Neural cell (in vitro differentiated cells): ENCODE results near the gene DNAJC3. TPM values are rescaled to one million over a fixed set of nuclear protein-coding genes. Genes with fewer than 3 reads are reported as not detected.

Experiments
- H2AFZ ChIP-seq: fragments of 200-600, 300-800 bp; sonication (generic), shearing (Covaris generic); 2 replicates; pipeline ENCODE4 v1.6.0; 2014; ENCODE audit warnings: low read depth, mild to moderate bottlenecking, antibody characterized with exemption, low read length, moderate library complexity
- H3F3A ChIP-seq: fragments of 200-600 bp; shearing (Covaris generic); 2 replicates; pipeline ENCODE4 v1.6.1; 2016; ENCODE audit warnings: mild to moderate bottlenecking, moderate library complexity, mixed read lengths, antibody characterized with exemption, low read length; ENCODE audit not compliant: insufficient read depth, poor library complexity, severe bottlenecking
- H3K27ac ChIP-seq: fragments of 200-600, 300-800 bp; sonication (generic), shearing (Covaris generic); 2 replicates; pipeline ENCODE4 v1.5.1; 2014; ENCODE audit warnings: mild to moderate bottlenecking, low read length, moderate library complexity
- H3K27me3 ChIP-seq: fragments of 300-800, 200-600 bp; sonication (generic), shearing (Covaris generic); 2 replicates; pipeline ENCODE4 v1.6.0; 2014; ENCODE audit warnings: mild to moderate bottlenecking, low read depth, low read length, moderate library complexity; ENCODE audit not compliant: insufficient read depth
- H3K36me3 ChIP-seq: fragments of 300-800, 200-600 bp; sonication (generic), shearing (Covaris generic); 2 replicates; pipeline ENCODE4 v1.5.1; 2014; ENCODE audit warnings: mild to moderate bottlenecking, antibody characterized with exemption, low read length, moderate library complexity; ENCODE audit not compliant: insufficient read depth
- H3K4me2 ChIP-seq: fragments of 300-800, 200-600 bp; sonication (generic), shearing (Covaris generic); 2 replicates; pipeline ENCODE4 v1.6.0; 2014; ENCODE audit warnings: mild to moderate bottlenecking, low read length
- H3K4me3 ChIP-seq: fragments of 300-800, 200-600 bp; sonication (generic), shearing (Covaris generic); 2 replicates; pipeline ENCODE4 v1.5.1; 2014; ENCODE audit warnings: mild to moderate bottlenecking, low read length, moderate library complexity
- H3K79me2 ChIP-seq: fragments of 200-600 bp; shearing (Covaris generic); replicated peaks from 2 replicates; pipeline ENCODE4 v1.6.0; 2014; ENCODE audit warnings: mild to moderate bottlenecking, low read length, moderate library complexity; ENCODE audit not compliant: insufficient read depth
- H3K9ac ChIP-seq: fragments of 300-800, 200-600 bp; sonication (generic), shearing (Covaris generic); 2 replicates; pipeline ENCODE4 v1.6.1; 2016; ENCODE audit warnings: mild to moderate bottlenecking, low read length, mixed read lengths
- H3K9me2 ChIP-seq: fragments of 200-600 bp; shearing (Covaris generic); 2 replicates; pipeline ENCODE4 v1.6.1; 2016; ENCODE audit warnings: mild to moderate bottlenecking, low read length, mixed read lengths; ENCODE audit not compliant: insufficient read depth
- H3K9me3 ChIP-seq: fragments of 200-600, 300-800 bp; sonication (generic), shearing (Covaris generic); 2 replicates; pipeline ENCODE4 v1.6.1; 2016; ENCODE audit warnings: mild to moderate bottlenecking, mixed run types, low read length, moderate library complexity, mixed read lengths
- H4K20me1 ChIP-seq: fragments of 200-600 bp; shearing (Covaris generic); 2 replicates; pipeline ENCODE4 v1.6.1; 2016; ENCODE audit warnings: mild to moderate bottlenecking, mixed run types; ENCODE audit not compliant: insufficient read depth
- CTCF ChIP-seq: fragments of 450-650 bp; IDR thresholded peaks from 2 replicates; pipeline ENCODE4 v1.5.1; 2014; ENCODE audit warnings: antibody characterized with exemption, mild to moderate bottlenecking, moderate library complexity; ENCODE audit not compliant: poor library complexity, severe bottlenecking
- EP300 ChIP-seq: fragments of 450-650 bp; conservative IDR thresholded peaks from 2 replicates; pipeline ENCODE4 v1.6.1; 2014; ENCODE audit warnings: antibody characterized with exemption, mild to moderate bottlenecking, moderate library complexity; ENCODE audit not compliant: poor library complexity, severe bottlenecking
- EZH2 ChIP-seq: fragments of 200-600, 300-800 bp; shearing (Covaris generic), sonication (generic); IDR thresholded peaks from 2 replicates; pipeline ENCODE4 v1.6.1; 2014; ENCODE audit warnings: antibody characterized with exemption, low read length, borderline replicate concordance, mild to moderate bottlenecking; ENCODE audit not compliant: insufficient read depth, poor library complexity, severe bottlenecking
- MXI1 ChIP-seq: fragments of 450-650 bp; conservative IDR thresholded peaks from 2 replicates; pipeline ENCODE4 v1.6.1; 2014; ENCODE audit warnings: antibody characterized with exemption, mild to moderate bottlenecking; ENCODE audit not compliant: poor library complexity, severe bottlenecking
- POLR2AphosphoS5 ChIP-seq: IDR thresholded peaks from 2 replicates; pipeline ENCODE4 v1.6.1; 2012
- RAD21 ChIP-seq: fragments of 450-650 bp; conservative IDR thresholded peaks from 2 replicates; pipeline ENCODE4 v1.6.1; 2014; ENCODE audit warnings: antibody characterized with exemption, mild to moderate bottlenecking, moderate library complexity
- REST ChIP-seq: IDR thresholded peaks from 2 replicates; pipeline ENCODE4 v1.6.1; 2012; ENCODE audit warnings: borderline replicate concordance
- SMC3 ChIP-seq: fragments of 450-650 bp; conservative IDR thresholded peaks from 2 replicates; pipeline ENCODE4 v1.6.1; 2014; ENCODE audit warnings: antibody characterized with exemption, mild to moderate bottlenecking, moderate library complexity; ENCODE audit not compliant: poor library complexity
- TAF1 ChIP-seq: IDR thresholded peaks from 2 replicates; pipeline ENCODE4 v1.6.1; 2012; ENCODE audit warnings: low read depth
- polyA plus RNA-seq: library from polyadenylated mRNA; depleted of rRNA; stranded (reverse); fragments of >200 nt; gene quantifications from 2 replicates; pipeline ENCODE4 v1.2.3, GENCODE V29; 2014
- small RNA-seq, 3 experiments: library from RNA; depleted of rRNA; stranded (forward); fragments of <200 nt; gene quantifications; one replicate each; pipeline ENCODE3, GENCODE V24; 2012

Gene DNAJC3
- polyA plus RNA-seq, 1 donor from 2014 or later: 8.2 TPM

- Histone ChIP-seq H3K4me2 (no peak overlapping the region), H3K9ac (no peak overlapping the region), H3K36me3 (no peaks in the 10 kb centered on the region), H3K9me3 (peaks cover 4% of the 10 kb centered on the region), H3K4me3 (no peak overlapping the region), H3K27me3 (no peaks in the 10 kb centered on the region), H3K79me2 (no peaks in the 10 kb centered on the region), H4K20me1 (no peaks in the 10 kb centered on the region), H2AFZ (no peak overlapping the region), H3F3A (no peaks in the 10 kb centered on the region), H3K9me2 (no peaks in the 10 kb centered on the region), H3K27ac (no peak overlapping the region)
- TF ChIP-seq EZH2 (no peak), TAF1 (no peak), RAD21 (no peak), POLR2AphosphoS5 (no peak), CTCF (no peak), EP300 (no peak)
Observed at GRCh38 chr13:95841894-95842293, 165.0 kb downstream of the DNAJC3 start.

- Histone ChIP-seq H2AFZ (no peak overlapping the region), H3F3A (no peaks in the 10 kb centered on the region), H3K4me3 (no peak overlapping the region), H3K27me3 (no peaks in the 10 kb centered on the region), H3K9ac (no peak overlapping the region), H3K36me3 (no peaks in the 10 kb centered on the region), H3K27ac (no peak overlapping the region), H3K9me2 (no peaks in the 10 kb centered on the region), H3K79me2 (no peaks in the 10 kb centered on the region), H4K20me1 (no peaks in the 10 kb centered on the region), H3K4me2 (no peak overlapping the region), H3K9me3 (peaks cover 4% of the 10 kb centered on the region)
- no peak for TF ChIP-seq REST
- TF ChIP-seq MXI1: no peak
- no peak for TF ChIP-seq RAD21
- TF ChIP-seq CTCF: no peak
- TF ChIP-seq EP300: no peak
- no peak for TF ChIP-seq TAF1
- TF ChIP-seq SMC3: no peak
- no peak for TF ChIP-seq EZH2
- TF ChIP-seq POLR2AphosphoS5: no peak
Observed at GRCh38 chr13:95842898-95843297, 166.0 kb downstream of the DNAJC3 start.

Small RNA genes within 50 kb of the gene (small RNA-seq; reads per million reads assigned to genes)
- gene HMGN1P24: 0 reads per million in 3 experiments

Other genes starting within 250 kb of the DNAJC3 start
- gene CLDN10, start 124.4 kb upstream of the DNAJC3 start, polyA plus RNA-seq: not detected in 2 replicates
- gene DZIP1, start 32.4 kb upstream of the DNAJC3 start, polyA plus RNA-seq: 32.1 and 35.3 TPM in 2 replicates